Measurements from ENCODE around the gene RNF31. TPM values are rescaled to one million over a fixed set of nuclear protein-coding genes. Genes with fewer than 3 reads are reported as not detected.

RNF31 gene
- total and polyA plus RNA-seq, 2 of the 13 experiments (the other 11 are each of a cell fraction or from before 2014, with no cell fraction given) = 48.2 to 86.8 TPM

GRCh38 chr14:24160850-24161804 lies 13.8 kb downstream of the RNF31 start, which contains the start of gene IRF9 (continued):
- TF ChIP-seq ZNF740 (CRISPR knock-in tag; IDR thresholded peaks at IDR 0.05) (peak; percentile 81; the same call in 1 of the 2 replicates), CHCHD3 (CRISPR knock-in tag; IDR thresholded peaks at IDR 0.05) (0 out of 2 replicates have a peak, but pooled peaks have one; percentile 65), KDM4B (CRISPR knock-in tag; IDR thresholded peaks at IDR 0.05) (peak; percentile 100), ZNF792 (CRISPR knock-in tag; IDR thresholded peaks at IDR 0.05) (peak; percentile 100), ZNF720 (CRISPR knock-in tag; IDR thresholded peaks at IDR 0.05) (no peak), ZNF263 (CRISPR knock-in tag; IDR thresholded peaks at IDR 0.05) (peak; percentile 58), PHF5A (CRISPR knock-in tag; IDR thresholded peaks at IDR 0.05; ENCODE audit: low read depth, unreplicated experiment) (peak; percentile 100), FOSL2 (CRISPR knock-in tag; IDR thresholded peaks at IDR 0.05) (peak; percentile 88), ZNF737 (CRISPR knock-in tag; IDR thresholded peaks at IDR 0.05; ENCODE audit: borderline replicate concordance) (no peak), CENPX (CRISPR knock-in tag; IDR thresholded peaks at IDR 0.05) (no peak), TMF1 (CRISPR knock-in tag; IDR thresholded peaks at IDR 0.05; ENCODE audit: low read depth) (peak; percentile 38; the same call in 1 of the 2 replicates), ZNF549 (CRISPR knock-in tag; IDR thresholded peaks at IDR 0.05) (no peak), ZNF652 (CRISPR knock-in tag; IDR thresholded peaks at IDR 0.05; ENCODE audit: borderline replicate concordance, low read depth) (peak; percentile 83), ZBTB38 (CRISPR knock-in tag; IDR thresholded peaks at IDR 0.05) (peak; percentile 94), ZBTB44 (CRISPR knock-in tag; IDR thresholded peaks at IDR 0.05) (peak; percentile 98), HMGXB4 (CRISPR knock-in tag; IDR thresholded peaks at IDR 0.05; ENCODE audit: borderline replicate concordance in 1 of 2, low read depth in 1 of 2) (peak; percentile 96 to 100), ZNF24 (IDR thresholded peaks at IDR 0.05) (peak; percentile 54; the same call in 1 of the 2 replicates), CCDC6 (CRISPR knock-in tag; IDR thresholded peaks at IDR 0.05) (peak; percentile 100), CBFB (CRISPR knock-in tag; IDR thresholded peaks at IDR 0.05) (peak; percentile 94), PHF21A (CRISPR knock-in tag; IDR thresholded peaks at IDR 0.05) (peak; percentile 95; the same call in 1 of the 2 replicates)
- TF ChIP-seq, protein P1, sequence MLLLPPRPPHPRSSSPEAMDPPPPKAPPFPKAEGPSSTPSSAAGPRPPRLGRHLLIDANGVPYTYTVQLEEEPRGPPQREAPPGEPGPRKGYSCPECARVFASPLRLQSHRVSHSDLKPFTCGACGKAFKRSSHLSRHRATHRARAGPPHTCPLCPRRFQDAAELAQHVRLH (CRISPR knock-in tag; IDR thresholded peaks at IDR 0.05; ENCODE audit: borderline replicate concordance, low read depth) = peak; percentile 100
- TF ChIP-seq, protein P2, sequence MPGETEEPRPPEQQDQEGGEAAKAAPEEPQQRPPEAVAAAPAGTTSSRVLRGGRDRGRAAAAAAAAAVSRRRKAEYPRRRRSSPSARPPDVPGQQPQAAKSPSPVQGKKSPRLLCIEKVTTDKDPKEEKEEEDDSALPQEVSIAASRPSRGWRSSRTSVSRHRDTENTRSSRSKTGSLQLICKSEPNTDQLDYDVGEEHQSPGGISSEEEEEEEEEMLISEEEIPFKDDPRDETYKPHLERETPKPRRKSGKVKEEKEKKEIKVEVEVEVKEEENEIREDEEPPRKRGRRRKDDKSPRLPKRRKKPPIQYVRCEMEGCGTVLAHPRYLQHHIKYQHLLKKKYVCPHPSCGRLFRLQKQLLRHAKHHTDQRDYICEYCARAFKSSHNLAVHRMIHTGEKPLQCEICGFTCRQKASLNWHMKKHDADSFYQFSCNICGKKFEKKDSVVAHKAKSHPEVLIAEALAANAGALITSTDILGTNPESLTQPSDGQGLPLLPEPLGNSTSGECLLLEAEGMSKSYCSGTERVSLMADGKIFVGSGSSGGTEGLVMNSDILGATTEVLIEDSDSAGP (CRISPR knock-in tag; IDR thresholded peaks at IDR 0.05; ENCODE audit: borderline replicate concordance) = peak; percentile 99
- TF ChIP-seq, protein P3, sequence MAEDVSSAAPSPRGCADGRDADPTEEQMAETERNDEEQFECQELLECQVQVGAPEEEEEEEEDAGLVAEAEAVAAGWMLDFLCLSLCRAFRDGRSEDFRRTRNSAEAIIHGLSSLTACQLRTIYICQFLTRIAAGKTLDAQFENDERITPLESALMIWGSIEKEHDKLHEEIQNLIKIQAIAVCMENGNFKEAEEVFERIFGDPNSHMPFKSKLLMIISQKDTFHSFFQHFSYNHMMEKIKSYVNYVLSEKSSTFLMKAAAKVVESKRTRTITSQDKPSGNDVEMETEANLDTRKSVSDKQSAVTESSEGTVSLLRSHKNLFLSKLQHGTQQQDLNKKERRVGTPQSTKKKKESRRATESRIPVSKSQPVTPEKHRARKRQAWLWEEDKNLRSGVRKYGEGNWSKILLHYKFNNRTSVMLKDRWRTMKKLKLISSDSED (CRISPR knock-in tag; IDR thresholded peaks at IDR 0.05) = no peak

Measured in HepG2 (cell line).